GM18507 (cell line): Measurements from ENCODE around the gene FOXN1.
A peak's percentile ranks its signal among the peaks of the same experiment; 100 is the strongest.
"Not testable (repeated sequence)": the region's sequence is repeated elsewhere in the genome, so short reads cannot be mapped to it uniquely, and the experiment has no call there.

Experiments
- DNase-seq: peaks from one replicate; pipeline ENCODE4 v3.0.0; 2011; ENCODE audit warnings: low read depth; ENCODE audit not compliant: insufficient read length; ENCODE audit errors: extremely low spot score
- FAIRE-seq: peaks from 2 replicates; lab custom pipeline; 2011; peaks lifted over from hg19 to GRCh38; lab: Jason Lieb, UNC

FOXN1 gene, protein sequence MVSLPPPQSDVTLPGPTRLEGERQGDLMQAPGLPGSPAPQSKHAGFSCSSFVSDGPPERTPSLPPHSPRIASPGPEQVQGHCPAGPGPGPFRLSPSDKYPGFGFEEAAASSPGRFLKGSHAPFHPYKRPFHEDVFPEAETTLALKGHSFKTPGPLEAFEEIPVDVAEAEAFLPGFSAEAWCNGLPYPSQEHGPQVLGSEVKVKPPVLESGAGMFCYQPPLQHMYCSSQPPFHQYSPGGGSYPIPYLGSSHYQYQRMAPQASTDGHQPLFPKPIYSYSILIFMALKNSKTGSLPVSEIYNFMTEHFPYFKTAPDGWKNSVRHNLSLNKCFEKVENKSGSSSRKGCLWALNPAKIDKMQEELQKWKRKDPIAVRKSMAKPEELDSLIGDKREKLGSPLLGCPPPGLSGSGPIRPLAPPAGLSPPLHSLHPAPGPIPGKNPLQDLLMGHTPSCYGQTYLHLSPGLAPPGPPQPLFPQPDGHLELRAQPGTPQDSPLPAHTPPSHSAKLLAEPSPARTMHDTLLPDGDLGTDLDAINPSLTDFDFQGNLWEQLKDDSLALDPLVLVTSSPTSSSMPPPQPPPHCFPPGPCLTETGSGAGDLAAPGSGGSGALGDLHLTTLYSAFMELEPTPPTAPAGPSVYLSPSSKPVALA

DNA sequence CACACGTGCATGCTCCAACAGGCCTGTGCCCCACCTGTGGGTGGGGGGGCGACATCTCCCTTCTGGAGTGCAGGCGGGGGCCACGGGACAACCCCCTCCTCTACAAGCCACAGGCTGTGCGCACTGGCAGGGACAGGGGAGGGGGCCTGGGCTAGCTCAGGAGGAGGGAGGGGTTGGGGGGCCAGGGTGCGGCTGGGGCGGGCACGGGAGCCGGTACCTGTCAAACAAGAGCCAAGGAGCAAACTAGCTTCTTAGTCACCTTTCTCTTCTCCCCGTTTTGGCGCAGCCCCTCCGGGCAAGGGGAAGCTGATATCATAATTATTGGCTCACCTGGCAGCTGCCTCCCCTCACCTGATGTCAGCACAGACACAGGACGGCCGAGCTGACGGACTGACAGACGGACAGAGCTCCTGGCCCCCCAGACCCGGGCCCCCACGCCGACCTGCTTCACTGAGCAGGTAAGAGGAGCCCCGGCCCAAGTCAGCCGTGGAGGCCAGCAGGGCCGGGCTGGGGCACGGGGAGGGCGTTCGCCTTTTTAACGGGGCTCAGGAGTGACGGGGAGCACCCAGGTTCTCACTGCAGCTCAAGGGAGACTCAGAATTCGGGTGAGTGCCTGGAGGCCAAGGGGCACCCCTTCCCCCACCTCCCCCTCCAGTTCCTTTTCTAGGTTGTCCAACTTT is at the start of gene FOXN1:
TSS of gene FOXN1 (plus strand) at position 363 of the 680 bp plus-strand sequence. CDS start 17,622 bp downstream, outside the sequence.
- FAIRE-seq (no peak), DNase-seq (no peak)

DNA sequence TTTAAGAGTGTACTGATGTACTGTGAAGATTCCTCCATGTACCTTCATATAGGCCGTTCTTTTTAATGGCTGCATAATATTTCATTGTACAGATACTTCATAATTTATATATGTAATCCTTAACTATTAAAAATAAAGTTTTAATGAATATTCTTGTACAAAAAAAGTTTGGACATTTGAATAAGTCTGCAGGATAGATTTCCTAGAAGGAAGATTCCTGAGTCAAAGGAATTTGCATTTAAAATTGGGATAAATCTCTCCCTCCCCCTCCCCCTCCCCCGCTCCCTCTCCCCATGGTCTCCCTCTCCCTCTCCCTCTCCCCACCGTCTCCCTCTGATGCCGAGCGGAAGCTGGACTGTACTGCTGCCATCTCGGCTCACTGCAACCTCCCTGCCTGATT is 48.3 kb upstream of the FOXN1 start:
- FAIRE-seq (no peak), DNase-seq (no peak)

DNA sequence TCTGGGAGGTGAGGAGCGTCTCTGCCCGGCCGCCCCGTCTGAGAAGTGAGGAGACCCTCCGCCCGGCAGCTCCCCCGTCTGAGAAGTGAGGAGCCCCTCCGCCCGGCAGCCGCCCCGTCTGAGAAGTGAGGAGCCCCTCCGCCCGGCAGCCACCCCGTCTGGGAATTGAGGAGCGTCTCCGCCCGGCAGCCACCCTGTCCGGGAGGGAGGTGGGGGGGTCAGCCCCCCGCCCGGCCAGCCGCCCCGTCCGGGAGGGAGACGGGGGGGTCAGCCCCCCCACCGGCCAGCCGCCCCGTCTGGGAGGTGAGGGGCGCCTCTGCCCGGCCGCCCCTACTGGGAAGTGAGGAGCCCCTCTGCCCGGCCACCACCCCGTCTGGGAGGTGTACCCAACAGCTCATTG is 47.3 kb upstream of the FOXN1 start:
- DNase-seq, FAIRE-seq: not testable (repeated sequence)

DNA sequence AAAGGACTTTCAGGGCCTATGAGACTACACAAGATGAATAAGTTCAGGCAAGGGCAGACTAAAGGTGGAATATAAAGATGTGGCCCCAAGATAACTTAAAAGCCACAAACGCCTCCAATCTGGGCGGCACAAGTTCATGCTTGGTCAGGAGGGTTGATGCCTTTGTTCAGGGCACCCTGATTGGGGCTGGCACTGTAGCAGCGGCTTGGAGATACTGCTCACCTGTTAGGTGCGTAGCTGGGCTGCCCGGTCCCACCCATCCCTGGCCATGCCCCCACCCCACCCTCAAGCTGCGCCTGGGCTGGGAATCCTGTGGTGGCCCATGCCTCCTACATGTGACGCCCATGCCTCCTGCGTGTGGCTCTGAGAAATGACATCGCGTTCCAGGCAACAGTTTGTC is 45.2 kb upstream of the FOXN1 start:
- no peak for DNase-seq

DNA sequence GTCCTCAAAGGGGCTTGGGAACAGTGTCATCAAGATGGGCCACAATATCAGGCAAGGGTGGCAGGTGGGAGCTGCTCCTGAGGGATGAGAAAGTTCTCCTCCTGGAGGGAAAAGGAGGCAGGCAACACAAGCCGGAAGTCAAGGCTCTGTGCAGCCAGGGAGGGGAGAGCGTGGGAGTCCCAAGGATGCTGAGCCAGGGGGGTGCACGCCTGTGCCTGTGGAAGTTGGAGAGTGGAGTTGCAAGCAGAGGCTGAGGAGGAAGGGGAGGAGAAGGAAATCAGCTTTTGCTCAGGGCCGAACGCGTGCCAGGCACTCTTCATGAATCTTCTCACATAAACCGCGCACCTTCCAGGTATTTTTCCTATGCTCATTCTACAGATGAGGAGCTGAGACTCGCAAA is 40.1 kb upstream of the FOXN1 start:
- no peak for FAIRE-seq
- DNase-seq = no peak

More for the DNA sequence above, 45.2 kb upstream of the FOXN1 start:
- FAIRE-seq = no peak

DNA sequence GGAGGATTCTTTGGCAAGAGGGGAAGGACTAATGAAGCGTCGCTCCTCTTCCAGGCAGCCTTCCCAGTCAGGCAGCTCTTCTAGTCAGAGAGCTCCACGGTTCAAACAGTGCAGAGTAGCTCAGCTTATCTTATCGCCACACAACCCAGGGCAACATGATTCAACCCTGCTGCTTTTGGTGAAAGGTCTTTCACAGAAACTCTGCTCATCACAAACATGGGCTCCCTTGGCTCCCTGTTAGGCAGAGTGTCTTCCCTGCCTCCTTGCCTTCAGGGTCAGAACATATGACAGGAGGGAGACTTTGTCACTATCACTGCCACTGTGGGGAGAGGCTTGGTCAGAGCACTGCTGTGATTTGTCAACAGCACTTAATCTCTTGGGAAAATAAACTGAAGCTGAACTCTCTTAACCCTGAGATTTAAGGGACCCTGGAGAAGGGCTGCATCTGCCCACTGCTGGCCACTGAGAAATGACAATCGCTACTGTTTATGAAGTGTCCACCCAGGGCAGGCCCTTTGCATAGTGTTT is 39.6 kb upstream of the FOXN1 start:
- no peak for FAIRE-seq
- no peak for DNase-seq

DNA sequence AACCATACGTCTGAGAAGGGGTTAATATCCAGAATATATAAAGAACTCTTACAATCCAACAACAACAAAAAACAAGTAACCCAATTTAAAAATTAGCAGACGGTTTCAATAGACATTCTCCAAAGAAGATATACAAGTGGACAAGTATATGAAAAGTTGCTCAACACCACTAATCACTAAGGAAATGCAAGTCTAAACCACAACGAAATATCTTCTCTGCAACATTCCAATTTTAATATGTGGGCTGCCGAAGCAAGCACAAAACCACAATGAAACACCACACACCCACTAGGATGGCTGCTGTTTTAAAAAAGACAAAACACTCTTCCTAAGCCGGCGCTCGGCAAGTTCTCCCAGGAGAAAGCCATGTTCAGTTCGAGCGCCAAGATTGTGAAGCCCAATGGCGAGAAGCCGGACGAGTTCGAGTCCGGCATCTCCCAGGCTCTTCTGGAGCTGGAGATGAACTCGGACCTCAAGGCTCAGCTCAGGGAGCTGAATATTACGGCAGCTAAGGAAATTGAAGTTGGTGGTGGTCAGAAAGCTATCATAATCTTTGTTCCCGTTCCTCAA is 38.6 kb upstream of the FOXN1 start:
- FAIRE-seq = no peak
- DNase-seq = no peak

DNA sequence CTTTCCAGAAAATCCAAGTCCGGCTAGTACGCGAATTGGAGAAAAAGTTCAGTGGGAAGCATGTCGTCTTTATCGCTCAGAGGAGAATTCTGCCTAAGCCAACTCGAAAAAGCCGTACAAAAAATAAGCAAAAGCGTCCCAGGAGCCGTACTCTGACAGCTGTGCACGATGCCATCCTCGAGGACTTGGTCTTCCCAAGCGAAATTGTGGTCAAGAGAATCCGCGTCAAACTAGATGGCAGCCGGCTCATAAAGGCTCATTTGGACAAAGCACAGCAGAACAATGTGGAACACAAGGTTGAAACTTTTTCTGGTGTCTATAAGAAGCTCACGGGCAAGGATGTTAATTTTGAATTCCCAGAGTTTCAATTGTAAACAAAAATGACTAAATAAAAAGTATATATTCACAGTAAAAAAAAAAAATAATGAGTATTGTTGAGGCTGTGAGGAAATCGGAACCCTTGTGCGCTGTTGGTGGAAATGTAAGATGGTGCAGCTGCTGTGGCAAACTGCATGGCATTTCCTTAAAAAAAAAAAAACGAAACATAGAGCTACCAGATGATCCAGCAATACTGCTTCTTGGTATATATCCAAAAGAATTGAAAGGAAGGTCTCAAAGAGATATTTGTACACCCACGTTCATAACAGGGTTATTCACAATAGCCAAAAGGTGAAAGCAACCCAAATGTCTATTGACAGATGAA is 38.0 kb upstream of the FOXN1 start:
- not testable (repeated sequence) for FAIRE-seq, DNase-seq

DNA sequence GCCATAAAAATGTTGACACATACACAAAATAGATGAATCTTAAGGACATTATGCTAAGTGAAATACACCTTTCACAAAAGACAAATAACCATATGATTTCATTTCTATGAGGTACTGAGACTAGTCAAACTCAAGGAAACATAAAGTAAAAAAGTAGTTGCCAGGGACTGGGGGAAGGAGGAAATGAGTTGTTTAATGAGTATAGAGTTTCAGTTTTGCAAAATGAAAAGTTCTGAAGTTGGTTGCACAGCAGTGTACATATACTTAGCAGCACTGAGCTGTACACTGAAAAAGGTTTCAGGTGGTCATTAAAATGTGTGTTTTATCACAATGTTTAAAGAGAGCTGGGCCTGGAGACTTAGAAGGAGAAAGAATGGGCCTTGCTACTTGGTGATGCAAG is 37.4 kb upstream of the FOXN1 start:
- no peak for DNase-seq
- peak; percentile 78 for FAIRE-seq

DNA sequence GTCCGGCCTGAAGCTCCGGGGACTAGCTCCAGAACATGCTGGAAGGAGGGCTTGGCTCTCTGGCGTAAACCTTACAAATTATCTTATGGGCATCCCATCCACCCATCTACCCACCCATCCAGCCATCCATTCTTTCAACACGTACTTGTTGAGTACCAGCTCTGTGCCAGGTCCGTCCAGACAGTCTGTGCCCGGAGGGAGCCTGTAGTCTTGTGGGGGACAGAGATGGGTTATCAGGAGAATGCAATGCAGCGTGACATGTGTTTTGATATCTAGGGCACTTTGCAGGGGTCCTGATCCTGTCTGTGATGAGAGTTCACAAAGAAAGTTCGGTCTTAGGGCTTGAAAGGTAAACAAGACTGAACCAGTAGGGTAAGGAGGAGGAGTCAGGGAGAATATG is 36.8 kb upstream of the FOXN1 start:
- FAIRE-seq (no peak), DNase-seq (no peak)

DNA sequence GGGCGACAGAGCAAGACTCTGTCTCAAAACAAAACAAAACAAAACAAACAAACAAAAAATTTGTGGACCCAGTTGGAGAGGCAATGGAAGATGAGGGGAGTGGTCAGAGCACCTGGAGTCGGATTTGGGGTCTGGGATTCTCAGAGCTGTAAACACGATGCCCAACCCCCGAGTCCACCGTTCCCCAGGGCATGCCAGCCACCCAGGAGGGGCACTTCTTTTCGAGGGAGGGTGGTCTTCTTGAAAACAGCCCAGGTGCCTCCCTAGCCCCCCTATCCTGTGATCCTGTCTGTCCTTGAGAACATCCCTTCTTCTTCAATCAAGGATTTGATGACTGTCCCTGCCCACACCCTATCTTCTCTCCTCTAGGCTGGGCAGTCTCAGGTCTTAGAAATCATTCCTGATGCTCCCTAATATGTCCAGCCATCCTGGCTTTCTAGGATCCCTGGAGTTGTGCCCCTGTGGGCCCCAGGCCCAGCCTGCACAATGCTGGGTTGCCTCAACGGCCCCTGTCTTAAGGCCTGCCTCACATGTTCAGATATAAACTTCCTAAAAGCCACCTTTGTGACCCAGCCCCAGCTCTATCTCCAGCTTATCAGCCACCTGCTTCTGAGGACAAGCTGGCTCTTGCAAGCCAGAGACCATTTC is 35.8 kb upstream of the FOXN1 start:
- DNase-seq (no peak), FAIRE-seq (no peak)

DNA sequence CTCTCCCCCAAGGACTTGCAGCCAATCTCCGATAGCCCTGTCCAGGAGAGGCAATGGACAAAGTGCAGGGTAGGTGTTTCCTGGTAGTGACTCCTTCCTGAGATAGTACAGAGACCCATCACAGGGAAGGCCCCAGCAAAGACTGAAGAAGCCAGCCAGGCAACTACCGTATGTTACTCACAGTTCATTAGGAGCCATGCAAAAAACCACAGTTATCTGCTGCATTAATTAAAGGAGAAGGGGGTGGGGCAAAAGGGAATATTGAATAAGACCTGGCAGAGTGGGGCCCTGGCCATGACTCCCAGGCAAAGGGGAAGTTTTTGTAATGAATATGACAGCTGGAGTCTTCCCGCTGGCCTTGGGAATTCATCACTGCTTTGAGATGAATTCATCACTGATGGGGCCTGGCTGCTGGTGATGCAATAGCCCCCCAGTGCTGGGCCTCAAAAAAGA is 35.2 kb upstream of the FOXN1 start:
- DNase-seq (no peak), FAIRE-seq (no peak)

DNA sequence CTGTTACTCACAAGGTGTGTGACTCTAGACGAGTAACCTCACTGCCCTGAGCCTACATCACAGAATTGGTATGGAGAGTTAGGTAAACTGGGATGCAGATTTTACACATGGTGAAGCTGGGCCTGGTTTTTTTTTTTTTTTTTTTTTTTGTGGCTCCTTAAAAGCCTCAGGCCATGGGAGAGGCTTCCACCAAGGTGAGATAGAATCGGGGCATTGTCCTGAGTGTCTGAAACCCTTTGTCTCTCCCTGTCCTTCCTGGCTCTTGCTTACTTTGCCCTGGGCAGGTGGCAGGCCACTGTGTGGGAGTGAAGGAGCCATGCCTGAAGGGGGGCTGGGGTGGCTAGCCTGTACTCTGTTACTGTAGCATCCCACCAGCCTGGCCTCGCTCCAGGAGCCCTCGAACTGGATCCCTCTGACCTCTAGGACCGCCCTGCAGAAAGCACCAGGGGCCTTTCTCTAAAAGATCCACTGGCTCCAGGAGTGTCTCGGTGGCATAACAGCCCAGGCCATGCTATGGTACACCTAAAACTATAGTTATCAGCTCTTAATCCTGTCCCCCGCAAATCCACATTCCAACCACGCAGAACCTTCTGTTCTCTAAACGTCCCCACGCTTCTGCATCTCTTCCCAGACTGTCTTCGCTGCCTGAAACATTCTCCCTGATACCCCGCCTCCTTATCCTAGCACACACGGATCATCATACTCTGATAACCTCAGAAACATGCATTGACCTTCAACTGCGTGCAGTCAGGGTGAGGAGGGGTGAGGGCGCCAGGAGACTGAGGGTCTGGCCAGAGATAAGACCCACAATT is 34.4 kb upstream of the FOXN1 start:
- FAIRE-seq (no peak), DNase-seq (no peak)

DNA sequence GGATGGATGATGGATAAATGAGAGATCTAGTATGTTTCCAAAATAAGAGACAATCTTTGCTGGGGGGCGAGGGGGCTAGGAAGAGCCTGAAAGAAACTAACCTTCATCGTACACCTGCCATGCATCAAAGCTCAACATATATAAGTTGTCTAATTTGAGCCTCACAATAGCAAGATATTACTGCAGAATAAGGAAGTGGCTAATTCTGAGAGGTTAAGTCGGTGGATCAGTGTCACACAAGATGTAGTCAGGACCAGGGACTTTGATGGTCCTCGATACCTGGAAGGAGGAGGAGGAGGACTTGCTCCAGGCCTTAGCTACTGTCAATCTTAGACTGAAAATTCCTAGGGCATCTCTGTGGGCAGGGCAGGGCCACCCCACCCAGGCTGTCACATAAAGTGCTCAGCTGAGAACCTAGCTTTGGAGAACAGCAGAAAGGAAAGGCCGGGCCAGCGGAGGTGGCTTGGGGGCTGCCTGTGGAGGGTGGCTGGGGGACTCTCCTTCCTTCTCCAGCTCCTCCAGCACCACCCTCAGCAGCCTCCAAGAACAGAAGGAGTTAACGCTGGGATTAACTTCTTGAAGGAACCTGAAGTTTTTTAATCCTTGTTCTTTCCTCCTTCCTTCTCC is 33.2 kb upstream of the FOXN1 start:
- no peak for DNase-seq
- FAIRE-seq = no peak

DNA sequence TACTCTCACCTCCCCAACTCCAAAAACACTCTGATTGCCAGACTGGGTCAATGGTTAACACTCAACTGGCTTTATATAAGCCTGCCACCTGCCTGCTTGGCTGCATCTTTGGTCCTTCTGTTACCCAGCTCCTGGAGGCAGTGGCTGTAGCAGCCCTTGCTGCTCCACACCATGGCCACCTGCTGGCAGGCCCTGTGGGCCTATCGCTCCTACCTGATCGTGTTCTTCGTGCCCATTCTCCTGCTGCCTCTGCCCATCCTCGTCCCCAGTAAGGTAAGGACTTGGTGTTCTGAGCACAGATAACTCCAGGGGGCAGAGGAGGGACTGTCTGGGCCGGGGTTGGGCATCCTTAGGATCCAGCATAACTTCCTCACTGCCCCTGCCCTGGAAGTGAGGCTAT is 32.6 kb upstream of the FOXN1 start, which contains the start of gene SLC13A2:
TSS of gene SLC13A2 (plus strand) at position 103 of the 400 bp plus-strand sequence. CDS start at position 172, 69 bp downstream.
- FAIRE-seq (no peak), DNase-seq (no peak)

DNA sequence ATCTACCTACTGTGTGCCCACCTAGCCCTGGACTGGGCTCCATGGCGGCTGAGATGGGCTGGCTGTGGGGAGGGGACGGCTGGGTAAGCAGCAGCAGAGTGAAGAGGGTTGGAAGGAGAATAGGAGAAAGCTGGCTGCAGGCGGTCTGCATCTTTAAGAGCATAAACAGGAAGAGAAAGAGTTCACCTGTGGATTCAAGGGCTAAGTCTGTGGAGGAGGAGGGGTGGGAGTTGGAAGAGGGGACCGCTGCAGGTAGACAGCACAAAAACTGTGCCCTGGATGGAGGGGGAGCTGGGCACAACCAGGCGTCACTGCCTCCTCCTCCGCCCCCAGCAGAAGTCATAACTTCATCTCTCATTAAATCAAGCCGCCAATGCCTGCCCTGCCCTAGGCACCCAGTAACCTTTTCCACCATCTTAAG is 32.0 kb upstream of the FOXN1 start:
- FAIRE-seq = no peak
- DNase-seq = no peak

DNA sequence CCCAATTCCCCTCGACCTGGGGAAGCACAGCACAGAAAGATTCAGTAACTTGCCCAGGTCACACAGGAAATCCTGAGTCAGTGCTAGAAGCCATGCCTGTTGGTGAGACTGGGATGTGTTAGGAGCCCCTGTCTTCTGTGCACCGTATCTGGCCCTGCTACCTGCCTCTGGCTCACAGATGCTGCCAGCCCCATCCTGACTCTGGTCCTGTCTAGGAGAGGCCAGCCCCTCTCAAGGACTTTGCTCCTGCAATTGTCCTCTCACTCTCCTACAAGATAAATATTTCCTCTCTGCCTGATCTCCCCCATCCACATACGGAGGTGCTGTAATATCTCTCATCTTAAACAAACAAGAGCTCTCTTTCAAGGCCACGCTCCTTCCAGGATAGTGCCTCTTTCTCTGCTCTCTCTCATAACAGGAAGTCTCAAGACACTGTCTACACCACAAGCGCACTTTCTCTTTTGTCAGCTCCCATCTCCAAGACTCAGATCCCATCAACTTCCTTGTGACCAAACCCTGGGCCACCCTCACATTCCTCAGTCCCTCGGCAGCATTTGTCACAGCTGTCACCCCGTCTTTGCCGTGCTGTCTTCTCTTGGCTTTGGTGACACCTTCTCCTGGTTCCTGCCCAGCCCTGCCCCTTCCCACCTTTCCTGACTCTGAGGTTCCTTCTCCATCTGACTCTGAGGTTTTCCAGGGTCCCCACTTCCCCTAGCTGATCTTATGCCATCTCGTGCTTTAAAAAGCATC is 30.8 kb upstream of the FOXN1 start:
- DNase-seq (no peak), FAIRE-seq (no peak)
